Chondrocyte (in vitro differentiated cells): Measurements from ENCODE around the gene MVP. TPM values are rescaled to one million over a fixed set of nuclear protein-coding genes. Genes with fewer than 3 reads are reported as not detected.
A peak's percentile ranks its signal among the peaks of the same experiment; 100 is the strongest.

Source experiments
- DNase-seq: peaks from one replicate; pipeline ENCODE4 v3.0.0; 2021; ENCODE audit warnings: mixed read lengths, low spot score
- H3K27ac Mint-ChIP-seq: one replicate; pipeline ENCODE4 v1.8.0; 2021; ENCODE audit warnings: mild to moderate bottlenecking, moderate library complexity, mixed read lengths; ENCODE audit not compliant: unreplicated experiment
- H3K27me3 Mint-ChIP-seq: 2 replicates; pipeline ENCODE4 v1.8.0; 2021; ENCODE audit warnings: low read depth, mixed read lengths
- H3K36me3 Mint-ChIP-seq: 2 replicates; pipeline ENCODE4 v1.8.0; 2021; ENCODE audit warnings: low read depth, mixed read lengths
- H3K4me1 Mint-ChIP-seq: 2 replicates; pipeline ENCODE4 v1.8.0; 2021; ENCODE audit warnings: low read depth, mild to moderate bottlenecking, mixed read lengths
- H3K4me3 Mint-ChIP-seq: one replicate; pipeline ENCODE4 v1.8.0; 2021; ENCODE audit warnings: mild to moderate bottlenecking, moderate library complexity, mixed read lengths; ENCODE audit not compliant: unreplicated experiment
- H3K9me3 Mint-ChIP-seq: 2 replicates; pipeline ENCODE4 v1.8.0; 2021; ENCODE audit warnings: low read depth, mixed read lengths
- CTCF ChIP-seq: fragments of 200-600 bp; sonication (generic); IDR thresholded peaks from 2 replicates; pipeline ENCODE4 v1.5.0; 2021; ENCODE audit warnings: antibody characterized with exemption, mild to moderate bottlenecking, moderate library complexity
- total RNA-seq: library from RNA; stranded (reverse); gene quantifications from 3 replicates; pipeline ENCODE4 v1.2.1, GENCODE V29; 2021

MVP gene
- total RNA-seq, 1 donor from 2014 or later = 101 TPM

GRCh38 chr16:29843931-29844330 is 23.7 kb downstream of the MVP start:
- Mint-ChIP-seq H3K27ac (no peak overlapping the region), H3K27me3 (no peaks in the 10 kb centered on the region), H3K4me1 (no peaks in the 10 kb centered on the region), H3K36me3 (peaks cover 34% of the 10 kb centered on the region), H3K4me3 (no peak overlapping the region), H3K9me3 (no peaks in the 10 kb centered on the region)
- no peak for TF ChIP-seq CTCF
- no peak for DNase-seq

GRCh38 chr16:29844575-29845331 is 24.5 kb downstream of the MVP start:
- no peak overlapping the region for H3K27ac Mint-ChIP-seq
- no peak for DNase-seq
- H3K9me3 Mint-ChIP-seq = no peaks in the 10 kb centered on the region
- no peaks in the 10 kb centered on the region for H3K27me3 Mint-ChIP-seq
- no peak overlapping the region for H3K4me3 Mint-ChIP-seq
- TF ChIP-seq CTCF = no peak
- H3K4me1 Mint-ChIP-seq = peaks cover 4% of the 10 kb centered on the region
- peaks cover 31% of the 10 kb centered on the region for H3K36me3 Mint-ChIP-seq

- no peaks in the 10 kb centered on the region for H3K27me3 Mint-ChIP-seq
- H3K4me3 Mint-ChIP-seq = no peak overlapping the region
- TF ChIP-seq CTCF = no peak
- no peak for DNase-seq
- H3K9me3 Mint-ChIP-seq = no peaks in the 10 kb centered on the region
- peaks cover 4% of the 10 kb centered on the region for H3K4me1 Mint-ChIP-seq
- H3K36me3 Mint-ChIP-seq = peaks cover 27% of the 10 kb centered on the region
- no peak overlapping the region for H3K27ac Mint-ChIP-seq
Measured at GRCh38 chr16:29845656-29846055, 25.4 kb downstream of the MVP start.

- peaks cover 22% of the 10 kb centered on the region for H3K36me3 Mint-ChIP-seq
- peaks cover 4% of the 10 kb centered on the region for H3K4me1 Mint-ChIP-seq
- no peaks in the 10 kb centered on the region for H3K9me3 Mint-ChIP-seq
- no peak overlapping the region for H3K27ac Mint-ChIP-seq
- H3K4me3 Mint-ChIP-seq = no peak overlapping the region
- no peak for DNase-seq
- TF ChIP-seq CTCF = peak; percentile 84
- H3K27me3 Mint-ChIP-seq = no peaks in the 10 kb centered on the region
Measured at GRCh38 chr16:29848420-29849297, 28.4 kb downstream of the MVP start.

GRCh38 chr16:29849505-29849904 is 29.2 kb downstream of the MVP start:
- Mint-ChIP-seq H3K9me3 (no peaks in the 10 kb centered on the region), H3K27ac (no peak overlapping the region), H3K27me3 (no peaks in the 10 kb centered on the region), H3K4me1 (peaks cover 4% of the 10 kb centered on the region), H3K36me3 (peaks cover 19% of the 10 kb centered on the region), H3K4me3 (no peak overlapping the region)
- TF ChIP-seq CTCF = no peak
- DNase-seq = no peak
